Tibial artery (tissue), 4 donors: Measurements from ENCODE around the gene TSEN15.

Experiments
- DNase-seq, 2 donors: peaks; one replicate each; pipeline ENCODE4 v3.0.0-alpha.2; 2019
- H3K27ac ChIP-seq, 2 donors: fragments of 200-600 bp; sonication (generic) in 1 of 2; 1 replicate in 1 of 2; 2 replicates in 1 of 2; pipeline ENCODE4 v1.5.1; 2018 to 2019; ENCODE audit warnings: mild to moderate bottlenecking in 1 of 2
- H3K27me3 ChIP-seq, 2 donors: fragments of 200-600 bp; sonication (generic) in 1 of 2; one replicate each; pipeline versions ENCODE4 v1.5.1 to v1.6.0; 2016 to 2019
- H3K36me3 ChIP-seq, 3 donors: fragments of 200-600 bp; sonication (generic) in 2 of 3; one replicate each; pipeline ENCODE4 v1.5.1; 2016 to 2019; ENCODE audit warnings: mild to moderate bottlenecking in 2 of 3
- H3K4me1 ChIP-seq, 4 donors: fragments of 200-600 bp; sonication (generic) in 2 of 4; 1 replicate in 3 of 4; 2 replicates in 1 of 4; pipeline ENCODE4 v1.5.1; 2016 to 2019
- H3K4me3 ChIP-seq, 2 donors: fragments of 200-600 bp; sonication (generic) in 1 of 2; 1 replicate in 1 of 2; 2 replicates in 1 of 2; pipeline ENCODE4 v1.5.1; 2018 to 2019; ENCODE audit warnings: mild to moderate bottlenecking in 2 of 2
- H3K9me3 ChIP-seq, 3 donors: fragments of 200-600 bp; sonication (generic) in 1 of 3; one replicate each; pipeline ENCODE4 v1.5.1; 2016 to 2019
- intact Hi-C: fragments of 100-400 bp; cut with DNase I; formaldehyde crosslinking; loops from one replicate; pipeline ENCODE4 v1.15.0; 2023; ENCODE audit warnings: low total_unique reads
- TF ChIP-seq, protein P1 (sequence below), 2 experiments: fragments of 200-600 bp in 1 of 2; fragments of 450-650 bp in 1 of 2; IDR thresholded peaks; one replicate each; pipeline ENCODE4 v1.5.1; 2017 to 2019; ENCODE audit warnings: antibody characterized with exemption in 2 of 2, mild to moderate bottlenecking in 1 of 2, moderate library complexity in 1 of 2

TSEN15 gene

DNA sequence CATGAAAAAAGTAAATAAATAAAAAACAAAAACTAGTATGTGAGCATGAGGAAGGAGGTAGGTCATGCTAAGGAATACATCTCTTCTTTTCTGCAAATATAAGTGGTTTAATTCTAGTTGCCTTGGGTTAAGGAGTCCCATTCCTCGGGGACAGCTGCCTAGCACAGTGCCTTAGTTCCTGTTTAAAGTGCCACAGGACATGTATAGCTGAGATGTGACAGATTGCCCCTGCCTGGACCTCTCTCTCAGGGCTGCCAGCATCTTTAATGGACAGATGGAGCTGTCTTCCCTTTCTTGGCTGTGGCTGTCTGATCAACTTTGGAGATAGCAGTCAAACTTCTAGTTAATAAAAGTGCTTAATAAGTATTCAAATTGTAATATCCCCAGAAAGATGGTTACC is 50.0 kb downstream of the TSEN15 start:
- TF ChIP-seq, protein P1, sequence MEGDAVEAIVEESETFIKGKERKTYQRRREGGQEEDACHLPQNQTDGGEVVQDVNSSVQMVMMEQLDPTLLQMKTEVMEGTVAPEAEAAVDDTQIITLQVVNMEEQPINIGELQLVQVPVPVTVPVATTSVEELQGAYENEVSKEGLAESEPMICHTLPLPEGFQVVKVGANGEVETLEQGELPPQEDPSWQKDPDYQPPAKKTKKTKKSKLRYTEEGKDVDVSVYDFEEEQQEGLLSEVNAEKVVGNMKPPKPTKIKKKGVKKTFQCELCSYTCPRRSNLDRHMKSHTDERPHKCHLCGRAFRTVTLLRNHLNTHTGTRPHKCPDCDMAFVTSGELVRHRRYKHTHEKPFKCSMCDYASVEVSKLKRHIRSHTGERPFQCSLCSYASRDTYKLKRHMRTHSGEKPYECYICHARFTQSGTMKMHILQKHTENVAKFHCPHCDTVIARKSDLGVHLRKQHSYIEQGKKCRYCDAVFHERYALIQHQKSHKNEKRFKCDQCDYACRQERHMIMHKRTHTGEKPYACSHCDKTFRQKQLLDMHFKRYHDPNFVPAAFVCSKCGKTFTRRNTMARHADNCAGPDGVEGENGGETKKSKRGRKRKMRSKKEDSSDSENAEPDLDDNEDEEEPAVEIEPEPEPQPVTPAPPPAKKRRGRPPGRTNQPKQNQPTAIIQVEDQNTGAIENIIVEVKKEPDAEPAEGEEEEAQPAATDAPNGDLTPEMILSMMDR (IDR thresholded peaks at IDR 0.05) = no peak
- Histone ChIP-seq H3K4me1 (no peaks in the 10 kb centered on the region), H3K4me3 (no peak overlapping the region), H3K36me3 (peaks cover 0 to 7% (median 0%) of the 10 kb centered on the region in 3 donors), H3K9me3 (peaks cover 0 to 8% (median 0%) of the 10 kb centered on the region in 3 donors), H3K27me3 (no peaks in the 10 kb centered on the region), H3K27ac (no peak overlapping the region)
- intact Hi-C loops = no loop called here
- DNase-seq = no peak

- H3K27me3 ChIP-seq = no peaks in the 10 kb centered on the region
- peaks cover 0 to 4% (median 0%) of the 10 kb centered on the region in 3 donors for H3K36me3 ChIP-seq
- TF ChIP-seq, protein P1 (IDR thresholded peaks at IDR 0.05) = no peak
- H3K9me3 ChIP-seq = peaks cover 0 to 7% (median 0%) of the 10 kb centered on the region in 3 donors
- H3K4me1 ChIP-seq = no peaks in the 10 kb centered on the region
- no peak for DNase-seq
- H3K4me3 ChIP-seq = no peak overlapping the region
- H3K27ac ChIP-seq = no peak overlapping the region
- intact Hi-C loops = no loop called here
Observed at GRCh38 chr1:184110272-184111204, 59.0 kb downstream of the TSEN15 start.

DNA sequence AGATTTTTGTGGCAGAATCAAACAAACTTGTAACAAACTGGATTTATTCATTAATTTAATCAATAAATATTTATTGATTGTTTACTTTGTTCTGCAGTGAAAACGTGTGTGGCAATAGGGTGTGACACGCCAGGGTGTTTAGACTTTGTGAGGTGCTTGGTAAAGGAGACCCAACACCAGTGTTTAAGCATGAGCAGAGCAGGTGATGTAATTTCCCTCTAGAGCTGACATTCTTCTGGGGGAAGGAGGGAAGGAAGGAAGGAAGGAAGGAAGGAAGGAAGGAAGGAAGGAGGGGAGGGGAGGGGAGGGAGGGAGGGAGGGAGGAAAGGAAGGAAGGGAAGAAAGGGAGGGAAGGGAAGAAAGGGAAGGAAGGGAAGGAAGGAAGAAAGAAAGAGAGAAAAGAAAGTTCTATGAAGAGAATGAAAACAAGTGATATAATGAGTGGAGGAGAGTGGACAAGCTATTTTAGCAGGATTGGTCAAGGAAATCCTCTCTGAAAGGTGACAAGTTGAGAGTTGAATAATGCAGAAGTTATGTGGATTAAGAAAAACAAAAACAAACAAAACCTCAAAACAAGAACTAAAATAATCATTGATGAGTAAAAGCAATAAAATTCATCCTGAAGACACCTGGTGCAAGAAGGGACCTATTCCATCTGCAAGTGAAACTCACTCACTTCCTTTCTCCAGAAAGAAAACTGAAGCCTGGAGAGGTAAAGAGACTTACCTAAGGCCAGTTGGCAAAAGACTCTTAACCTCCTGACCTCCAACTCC is 60.8 kb downstream of the TSEN15 start:
- DNase-seq = no peak
- intact Hi-C loops = no loop called here

DNA sequence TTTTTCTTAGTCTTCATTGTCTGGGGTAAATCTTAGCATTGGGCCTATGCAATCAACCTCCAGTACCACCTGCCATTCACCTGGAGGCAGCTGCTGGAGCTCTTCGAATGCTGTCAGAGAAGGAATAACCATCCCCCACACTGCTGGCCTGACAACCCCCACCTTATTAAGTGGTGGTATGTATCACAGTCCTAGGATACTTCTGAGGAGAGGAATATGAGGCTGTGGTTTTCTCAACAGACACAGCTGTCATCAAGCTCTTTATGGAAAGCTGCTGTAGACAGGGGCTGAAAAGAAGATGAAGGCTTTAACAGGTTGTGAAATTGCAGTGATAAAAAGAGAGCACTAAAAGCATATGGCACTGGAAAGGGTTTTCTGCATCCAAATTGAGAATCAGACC is 61.7 kb downstream of the TSEN15 start:
- DNase-seq = no peak
- Histone ChIP-seq H3K4me1 (no peaks in the 10 kb centered on the region), H3K9me3 (no peaks in the 10 kb centered on the region), H3K36me3 (no peaks in the 10 kb centered on the region), H3K27ac (no peak overlapping the region), H3K4me3 (no peak overlapping the region), H3K27me3 (no peaks in the 10 kb centered on the region)
- intact Hi-C loops = no loop called here
- TF ChIP-seq, protein P1 (IDR thresholded peaks at IDR 0.05) = no peak

More for the DNA sequence above, 60.8 kb downstream of the TSEN15 start:
- H3K9me3 ChIP-seq = no peaks in the 10 kb centered on the region
- H3K4me1 ChIP-seq = no peaks in the 10 kb centered on the region
- TF ChIP-seq, protein P1 (IDR thresholded peaks at IDR 0.05) = no peak
- no peak overlapping the region for H3K4me3 ChIP-seq
- H3K36me3 ChIP-seq = no peaks in the 10 kb centered on the region
- no peaks in the 10 kb centered on the region for H3K27me3 ChIP-seq
- no peak overlapping the region for H3K27ac ChIP-seq

DNA sequence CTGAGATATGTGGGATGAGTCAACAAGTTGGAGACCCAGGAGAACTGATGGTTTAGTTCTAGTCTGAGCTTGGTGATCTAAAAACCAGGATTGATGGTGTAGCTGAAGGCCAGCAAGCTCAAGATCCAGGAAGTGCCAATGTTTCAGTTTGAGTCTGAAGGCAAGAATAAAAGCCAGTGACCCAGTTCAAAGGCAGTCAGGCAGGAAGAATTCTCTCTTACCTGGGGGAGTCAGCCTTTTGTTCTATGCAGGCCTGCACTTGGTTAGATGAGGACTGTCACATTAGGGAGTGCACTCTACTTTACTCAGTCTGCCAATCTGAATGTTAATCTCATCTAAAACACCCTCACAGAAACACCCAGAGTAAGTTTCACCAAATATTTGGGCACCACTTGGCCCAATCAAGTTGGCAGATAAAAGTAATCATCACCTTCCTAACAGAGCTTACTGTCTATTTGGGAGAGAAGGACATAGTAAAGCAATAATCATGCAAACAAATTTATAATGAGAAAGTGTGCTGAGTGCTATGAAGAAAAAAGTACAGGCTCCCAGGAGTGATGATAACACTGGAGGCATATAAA is 63.4 kb downstream of the TSEN15 start:
- intact Hi-C loops = no loop called here
- H3K4me3 ChIP-seq = no peak overlapping the region
- no peaks in the 10 kb centered on the region for H3K27me3 ChIP-seq
- DNase-seq = no peak
- no peaks in the 10 kb centered on the region for H3K36me3 ChIP-seq
- H3K4me1 ChIP-seq = no peaks in the 10 kb centered on the region
- TF ChIP-seq, protein P1 (IDR thresholded peaks at IDR 0.05) = no peak
- H3K9me3 ChIP-seq = no peaks in the 10 kb centered on the region
- no peak overlapping the region for H3K27ac ChIP-seq
